MCF 10A (cell line): ENCODE results near the gene SAMD14. TPM values are rescaled to one million over a fixed set of nuclear protein-coding genes. Genes with fewer than 3 reads are reported as not detected.
A peak's percentile ranks its signal among the peaks of the same experiment; 100 is the strongest.

Source experiments
- BruUV-seq: library from RNA; stranded (reverse); fragments of 400-500 nt; replicated peaks from 2 replicates; lab custom pipeline; 2021; lab: Mats Ljungman, UMichigan
- CTCF ChIA-PET: fragments of 300-600 bp; sonication (Branson Sonifier 250); formaldehyde crosslinking; extraction: SDS; loops from one replicate; lab custom pipeline; 2021; ENCODE audit warnings: antibody characterized with exemption, inconsistent platforms; lab: Yijun Ruan, JAX
- POLR2A ChIA-PET: fragments of 300-600, 350-650 bp; sonication (Branson Sonifier 250); formaldehyde crosslinking; extraction: SDS; loops from one replicate; lab custom pipeline; 2020; ENCODE audit warnings: antibody characterized with exemption, inconsistent platforms; lab: Yijun Ruan, JAX
- DNase-seq: peaks from one replicate; pipeline ENCODE4 v3.0.0-alpha.2; 2018; ENCODE audit not compliant: unreplicated experiment
- H3K27ac Mint-ChIP-seq: one replicate; pipeline ENCODE4 v1.8.0; 2022; ENCODE audit warnings: mild to moderate bottlenecking, low read depth, mixed read lengths; ENCODE audit not compliant: unreplicated experiment
- H3K27me3 Mint-ChIP-seq: one replicate; pipeline ENCODE4 v1.8.0; 2022; ENCODE audit warnings: mixed read lengths; ENCODE audit not compliant: insufficient read depth, unreplicated experiment
- H3K36me3 Mint-ChIP-seq: one replicate; pipeline ENCODE4 v1.8.0; 2022; ENCODE audit warnings: mild to moderate bottlenecking, moderate library complexity, mixed read lengths; ENCODE audit not compliant: insufficient read depth, unreplicated experiment
- H3K4me1 Mint-ChIP-seq: one replicate; pipeline ENCODE4 v1.8.0; 2022; ENCODE audit warnings: mixed read lengths; ENCODE audit not compliant: insufficient read depth, unreplicated experiment
- H3K4me3 Mint-ChIP-seq: one replicate; pipeline ENCODE4 v1.8.0; 2022; ENCODE audit warnings: mild to moderate bottlenecking, moderate library complexity, mixed read lengths; ENCODE audit not compliant: unreplicated experiment
- H3K9me3 Mint-ChIP-seq: one replicate; pipeline ENCODE4 v1.8.0; 2022; ENCODE audit warnings: mixed read lengths; ENCODE audit not compliant: unreplicated experiment
- intact Hi-C: fragments of 100-400 bp; cut with micrococcal nuclease; formaldehyde crosslinking; loops from 2 replicates; pipeline ENCODE4 v1.14.1; 2022
- total RNA-seq: library from RNA; stranded (reverse); gene quantifications from 2 replicates; pipeline ENCODE4 v1.2.3, GENCODE V29; 2022
- TF ChIP-seq, protein P1 (sequence below): fragments of 200-600 bp; IDR thresholded peaks from one replicate; pipeline ENCODE4 v1.8.0; 2022; ENCODE audit warnings: antibody characterized with exemption, mild to moderate bottlenecking; ENCODE audit not compliant: unreplicated experiment

Gene SAMD14
- total RNA-seq, 1 experiment from 2014 or later: 0.09 TPM

DNA sequence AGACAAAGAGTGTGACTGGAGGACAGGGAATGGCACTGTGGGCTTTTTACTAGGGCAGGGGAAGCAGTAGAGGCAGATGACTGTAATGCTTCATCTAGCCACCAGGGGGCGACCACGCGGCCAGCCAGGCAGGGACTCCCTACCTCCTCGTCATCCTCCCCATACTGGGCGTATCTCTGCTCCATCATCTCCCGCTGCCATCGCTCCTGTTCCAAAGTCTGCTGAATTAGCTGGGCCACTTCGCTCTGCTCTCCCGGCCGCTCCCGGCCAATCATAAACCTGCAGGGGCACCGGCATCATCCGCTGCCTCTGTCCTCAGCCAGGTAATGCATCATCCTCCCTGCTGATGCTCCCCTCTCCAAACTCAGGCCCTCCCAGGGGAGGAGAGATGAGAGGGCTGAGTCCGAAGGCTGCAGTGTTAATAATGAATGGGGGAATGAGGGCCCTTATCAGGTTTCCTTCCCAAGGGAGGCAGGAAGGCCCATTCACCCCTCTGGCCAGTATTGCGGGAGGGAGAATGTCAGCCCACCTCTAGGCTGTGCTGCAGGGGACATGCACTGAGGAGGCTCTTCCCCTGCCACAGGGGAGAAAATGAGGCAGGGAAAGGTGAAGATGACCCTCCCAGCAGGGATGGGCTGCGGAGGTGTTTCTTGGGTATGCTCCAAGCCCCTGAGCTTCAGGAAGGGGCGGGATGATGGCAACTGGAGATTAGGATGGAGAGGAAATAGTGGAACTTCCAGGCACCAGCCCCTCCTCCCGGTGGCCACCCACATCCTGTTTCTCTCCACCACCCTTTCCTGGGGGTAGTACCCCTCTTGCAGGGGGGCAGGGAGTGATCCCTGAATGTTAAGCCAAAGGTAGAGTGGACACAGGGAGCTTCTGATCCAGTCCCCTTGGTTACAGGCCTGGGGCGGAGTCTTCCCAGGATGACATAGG lies 10.3 kb upstream of the SAMD14 start:
- intact Hi-C loops: loop anchor here (1.0 kb wide), 1 partner anchor 21 kb away; no protein-coding TSS in a partner anchor
- ChIA-PET POLR2A (interaction anchor here (0.7 to 1.5 kb wide), 3 partner anchors 16 to 273 kb away, joined by 4 to 5 read pairs (median 4); no protein-coding TSS in a partner anchor), CTCF (interaction anchor here (0.6 to 3.1 kb wide), 20 partner anchors 11 to 1319 kb away, joined by 3 to 16 read pairs (median 4); partner anchors contain the start of genes PDK2 and SAMD14)
- Mint-ChIP-seq H3K36me3 (peaks cover 74% of the 10 kb centered on the region), H3K27me3 (no peaks in the 10 kb centered on the region), H3K27ac (no peak overlapping the region), H3K4me3 (no peak overlapping the region), H3K9me3 (no peaks in the 10 kb centered on the region), H3K4me1 (peaks cover 13% of the 10 kb centered on the region)
- DNase-seq: peak; percentile 73
- TF ChIP-seq, protein P1, sequence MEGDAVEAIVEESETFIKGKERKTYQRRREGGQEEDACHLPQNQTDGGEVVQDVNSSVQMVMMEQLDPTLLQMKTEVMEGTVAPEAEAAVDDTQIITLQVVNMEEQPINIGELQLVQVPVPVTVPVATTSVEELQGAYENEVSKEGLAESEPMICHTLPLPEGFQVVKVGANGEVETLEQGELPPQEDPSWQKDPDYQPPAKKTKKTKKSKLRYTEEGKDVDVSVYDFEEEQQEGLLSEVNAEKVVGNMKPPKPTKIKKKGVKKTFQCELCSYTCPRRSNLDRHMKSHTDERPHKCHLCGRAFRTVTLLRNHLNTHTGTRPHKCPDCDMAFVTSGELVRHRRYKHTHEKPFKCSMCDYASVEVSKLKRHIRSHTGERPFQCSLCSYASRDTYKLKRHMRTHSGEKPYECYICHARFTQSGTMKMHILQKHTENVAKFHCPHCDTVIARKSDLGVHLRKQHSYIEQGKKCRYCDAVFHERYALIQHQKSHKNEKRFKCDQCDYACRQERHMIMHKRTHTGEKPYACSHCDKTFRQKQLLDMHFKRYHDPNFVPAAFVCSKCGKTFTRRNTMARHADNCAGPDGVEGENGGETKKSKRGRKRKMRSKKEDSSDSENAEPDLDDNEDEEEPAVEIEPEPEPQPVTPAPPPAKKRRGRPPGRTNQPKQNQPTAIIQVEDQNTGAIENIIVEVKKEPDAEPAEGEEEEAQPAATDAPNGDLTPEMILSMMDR: peak; percentile 91
- BruUV-seq: no TSS peak

DNA sequence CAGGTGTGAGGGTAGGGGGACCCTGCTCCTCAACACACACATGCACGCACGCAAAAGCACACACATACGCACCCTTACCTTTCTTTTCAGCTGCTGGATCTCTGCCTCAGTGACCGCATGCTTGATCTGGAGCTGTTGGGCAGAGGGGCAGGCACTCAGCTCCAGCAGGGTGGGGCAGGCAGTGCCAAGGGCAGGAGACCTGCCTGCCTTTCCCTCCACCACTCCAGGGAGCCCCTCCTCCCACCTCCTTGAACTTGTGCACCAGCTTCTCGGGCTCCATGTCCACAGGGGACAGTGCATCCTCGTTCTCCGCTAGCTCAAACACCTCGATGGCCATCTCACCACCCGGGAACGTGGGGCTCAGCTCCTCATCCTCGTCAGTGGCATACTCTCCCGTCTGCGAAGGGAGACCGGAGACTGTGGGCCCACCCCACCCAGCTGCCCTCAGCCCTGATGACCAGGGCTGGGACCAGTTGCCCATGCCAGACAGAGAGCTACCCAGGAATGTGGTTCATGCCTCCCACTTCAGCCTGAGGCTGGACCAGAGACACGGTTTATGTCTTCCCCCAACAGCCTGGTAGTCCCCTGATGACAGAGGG lies 9.3 kb upstream of the SAMD14 start:
- Mint-ChIP-seq H3K36me3 (peaks cover 75% of the 10 kb centered on the region), H3K27ac (no peak overlapping the region), H3K27me3 (no peaks in the 10 kb centered on the region), H3K4me3 (no peak overlapping the region), H3K9me3 (no peaks in the 10 kb centered on the region), H3K4me1 (peaks cover 3% of the 10 kb centered on the region)
- ChIA-PET POLR2A (interaction anchor here (0.7 to 1.5 kb wide), 3 partner anchors 13 to 272 kb away, joined by 4 to 5 read pairs (median 4); no protein-coding TSS in a partner anchor), CTCF (interaction anchor here (0.6 to 2.7 kb wide), 25 partner anchors 8 to 1318 kb away, joined by 3 to 16 read pairs (median 5); partner anchors contain the start of gene PDK2)
- TF ChIP-seq, protein P1: no peak
- no TSS peak for BruUV-seq
- intact Hi-C loops: no loop called here
- no peak for DNase-seq

DNA sequence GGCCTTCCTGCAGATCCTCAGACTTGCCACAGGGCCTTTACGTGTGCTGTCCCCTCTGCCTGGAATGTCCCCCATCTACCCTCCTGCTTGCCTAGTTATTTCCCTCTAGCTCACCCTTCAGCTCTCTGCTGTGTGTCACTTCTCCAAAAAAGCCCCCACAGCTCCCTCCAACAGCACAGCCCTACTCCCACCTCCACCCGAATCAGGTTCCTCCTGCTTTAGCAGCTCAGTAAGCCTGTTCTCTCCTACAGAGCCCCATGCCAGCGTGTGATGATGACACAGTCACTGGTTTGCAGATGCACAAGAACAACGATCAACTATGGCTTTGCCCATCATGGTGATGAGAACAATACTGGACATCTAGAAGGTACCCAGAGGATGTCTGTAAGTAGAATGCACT lies 7.1 kb upstream of the SAMD14 start:
- ChIA-PET POLR2A (interaction anchor here (0.7 to 0.9 kb wide), 2 partner anchors 14 to 21 kb away, joined by 3 read pairs; no protein-coding TSS in a partner anchor), CTCF (interaction anchor here (0.5 to 1.6 kb wide), 5 partner anchors 20 to 57 kb away, joined by 3 to 9 read pairs (median 6); no protein-coding TSS in a partner anchor)
- DNase-seq: no peak
- Mint-ChIP-seq H3K9me3 (no peaks in the 10 kb centered on the region), H3K27me3 (no peaks in the 10 kb centered on the region), H3K27ac (peak overlapping the region; percentile 65), H3K4me1 (no peaks in the 10 kb centered on the region), H3K4me3 (no peak overlapping the region), H3K36me3 (peaks cover 70% of the 10 kb centered on the region)
- intact Hi-C loops: no loop called here
- TF ChIP-seq, protein P1: no peak
- BruUV-seq: no TSS peak
